Kidney (tissue), 14 donors: ENCODE results near the gene ELOVL2. TPM values are rescaled to one million over a fixed set of nuclear protein-coding genes. Genes with fewer than 3 reads are reported as not detected.
"Not testable (repeated sequence)": the region's sequence is repeated elsewhere in the genome, so short reads cannot be mapped to it uniquely, and the experiment has no call there.

Experiments
- DNase-seq, 5 donors: peaks; one replicate each; pipeline ENCODE4 v3.0.0-alpha.2; 2013 to 2020
- FAIRE-seq: peaks from 2 replicates; lab custom pipeline; 2012; peaks lifted over from hg19 to GRCh38; lab: Jason Lieb, UNC
- H3K27ac ChIP-seq, 2 donors: one replicate each; pipeline ENCODE4 v1.7.0; 2013; ENCODE audit warnings: low read depth in 2 of 2, low read length in 2 of 2, inconsistent platforms in 1 of 2
- H3K27me3 ChIP-seq: one replicate; pipeline ENCODE4 v1.7.1; 2013; ENCODE audit warnings: low read length, inconsistent platforms; ENCODE audit not compliant: control insufficient read depth, insufficient read depth
- H3K36me3 ChIP-seq, 3 donors: one replicate each; pipeline versions ENCODE4 v1.7.0 to v1.7.1; 2013; ENCODE audit warnings: low read length in 3 of 3, control low read depth in 1 of 3, inconsistent platforms in 1 of 3; ENCODE audit not compliant: insufficient read depth in 3 of 3, control insufficient read depth in 2 of 3
- H3K4me1 ChIP-seq, 3 donors: one replicate each; pipeline versions ENCODE4 v1.7.0 to v1.7.1; 2013; ENCODE audit warnings: low read length in 3 of 3, inconsistent platforms in 1 of 3, low read depth in 1 of 3; ENCODE audit not compliant: control insufficient read depth in 2 of 3, insufficient read depth in 2 of 3
- H3K4me3 ChIP-seq, 3 donors: one replicate each; pipeline versions ENCODE4 v1.7.0 to v1.8.1; 2013; ENCODE audit warnings: low read length in 3 of 3, control low read depth in 1 of 3, inconsistent platforms in 1 of 3
- H3K9ac ChIP-seq, 3 donors: one replicate each; pipeline versions ENCODE4 v1.7.0 to v1.7.1; 2013; ENCODE audit warnings: low read length in 3 of 3, control low read depth in 1 of 3, inconsistent platforms in 1 of 3
- H3K9me3 ChIP-seq, 3 donors: one replicate each; pipeline versions ENCODE4 v1.7.0 to v1.7.1; 2013; ENCODE audit warnings: low read length in 3 of 3, control low read depth in 1 of 3, inconsistent platforms in 1 of 3; ENCODE audit not compliant: control insufficient read depth in 2 of 3, insufficient read depth in 1 of 3
- intact Hi-C: fragments of 100-400 bp; cut with DNase I; formaldehyde crosslinking; loops from one replicate; pipeline ENCODE4 v1.11.1; 2022
- polyA plus RNA-seq: library from polyadenylated mRNA; stranded (reverse); fragments of 350-450 nt; fragmentation: Illumina TruSeq; extraction: RNeasy Lipid Tissue Mini Kit (QIAGEN cat#74804); gene quantifications from one replicate; pipeline ENCODE4 v1.2.3, GENCODE V29; 2014; ENCODE audit warnings: low read depth, low replicate concordance; ENCODE audit not compliant: insufficient read depth
- total RNA-seq: library from RNA; stranded (reverse); fragmentation: NEBNext Ultra II Directional; extraction: Animal tissue kit (Norgen Biotek cat#: 25700); gene quantifications from one replicate; pipeline ENCODE4 v1.2.1, GENCODE V29; 2021
- TF ChIP-seq, protein P1 (sequence below): IDR thresholded peaks from 3 replicates; pipeline ENCODE4 v1.5.1; 2012; ENCODE audit warnings: mild to moderate bottlenecking, moderate library complexity, borderline replicate concordance; ENCODE audit not compliant: insufficient read depth; ENCODE audit errors: extremely low read depth
- donor health status: control.
- donor health status: control.
- donor health status: control.
- donor health status: control.
- donor health status: control.
- donor health status: DM: yes; HTN: yes; CAD: no.
- donor health status: Normal renal cell carcinoma (clear cell type).

Gene ELOVL2
- total and polyA plus RNA-seq, 2 donors from 2014 or later: 0.79 TPM; not detected in 1

DNA sequence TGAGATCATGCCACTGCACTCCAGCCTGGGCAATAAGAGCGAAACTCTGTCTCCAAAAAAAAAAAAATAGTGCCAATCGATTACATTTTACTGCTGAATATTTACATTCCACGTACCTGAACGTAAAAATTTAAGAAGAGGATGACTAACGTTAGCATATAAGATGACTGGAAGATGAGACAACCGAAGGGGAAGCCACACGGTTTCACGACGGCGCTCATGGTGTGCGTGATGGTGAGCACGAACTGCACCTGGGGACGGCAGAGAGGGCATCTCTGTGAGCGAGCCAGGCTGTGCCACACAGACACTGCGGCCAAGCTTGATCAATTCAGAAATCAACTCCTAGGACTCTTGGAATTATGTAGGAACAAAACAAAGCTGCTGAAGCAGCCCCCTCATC is 54.5 kb downstream of the ELOVL2 start:
- H3K9me3 ChIP-seq: no peaks in the 10 kb centered on the region
- intact Hi-C loops: no loop called here
- no peaks in the 10 kb centered on the region for H3K4me1 ChIP-seq
- no peaks in the 10 kb centered on the region for H3K27me3 ChIP-seq
- no peaks in the 10 kb centered on the region for H3K36me3 ChIP-seq
- H3K9ac ChIP-seq: no peak overlapping the region
- TF ChIP-seq, protein P1, sequence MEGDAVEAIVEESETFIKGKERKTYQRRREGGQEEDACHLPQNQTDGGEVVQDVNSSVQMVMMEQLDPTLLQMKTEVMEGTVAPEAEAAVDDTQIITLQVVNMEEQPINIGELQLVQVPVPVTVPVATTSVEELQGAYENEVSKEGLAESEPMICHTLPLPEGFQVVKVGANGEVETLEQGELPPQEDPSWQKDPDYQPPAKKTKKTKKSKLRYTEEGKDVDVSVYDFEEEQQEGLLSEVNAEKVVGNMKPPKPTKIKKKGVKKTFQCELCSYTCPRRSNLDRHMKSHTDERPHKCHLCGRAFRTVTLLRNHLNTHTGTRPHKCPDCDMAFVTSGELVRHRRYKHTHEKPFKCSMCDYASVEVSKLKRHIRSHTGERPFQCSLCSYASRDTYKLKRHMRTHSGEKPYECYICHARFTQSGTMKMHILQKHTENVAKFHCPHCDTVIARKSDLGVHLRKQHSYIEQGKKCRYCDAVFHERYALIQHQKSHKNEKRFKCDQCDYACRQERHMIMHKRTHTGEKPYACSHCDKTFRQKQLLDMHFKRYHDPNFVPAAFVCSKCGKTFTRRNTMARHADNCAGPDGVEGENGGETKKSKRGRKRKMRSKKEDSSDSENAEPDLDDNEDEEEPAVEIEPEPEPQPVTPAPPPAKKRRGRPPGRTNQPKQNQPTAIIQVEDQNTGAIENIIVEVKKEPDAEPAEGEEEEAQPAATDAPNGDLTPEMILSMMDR: no peak
- no peak overlapping the region for H3K4me3 ChIP-seq
- FAIRE-seq (no peak), DNase-seq (no peak)
- H3K27ac ChIP-seq: no peak overlapping the region

DNA sequence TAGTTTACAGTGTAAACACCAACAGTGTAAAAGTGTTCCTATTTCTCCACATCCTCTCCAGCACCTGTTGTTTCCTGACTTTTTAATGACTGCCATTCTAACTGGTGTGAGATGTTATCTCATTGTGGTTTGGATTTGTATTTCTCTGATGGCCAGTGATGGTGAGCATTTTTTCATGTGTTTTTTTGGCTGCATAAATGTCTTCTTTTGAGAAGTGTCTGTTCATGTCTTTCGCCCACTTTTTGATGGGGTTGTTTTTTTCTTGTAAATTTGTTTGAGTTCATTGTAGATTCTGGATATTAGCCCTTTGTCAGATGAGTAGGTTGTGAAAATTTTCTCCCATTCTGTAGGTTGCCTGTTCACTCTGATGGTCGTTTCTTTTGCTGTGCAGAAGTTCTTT is 59.1 kb downstream of the ELOVL2 start:
- intact Hi-C loops, H3K9ac ChIP-seq, H3K9me3 ChIP-seq, DNase-seq, H3K4me1 ChIP-seq, H3K36me3 ChIP-seq, FAIRE-seq, H3K27ac ChIP-seq, H3K27me3 ChIP-seq, H3K4me3 ChIP-seq: not testable (repeated sequence)

DNA sequence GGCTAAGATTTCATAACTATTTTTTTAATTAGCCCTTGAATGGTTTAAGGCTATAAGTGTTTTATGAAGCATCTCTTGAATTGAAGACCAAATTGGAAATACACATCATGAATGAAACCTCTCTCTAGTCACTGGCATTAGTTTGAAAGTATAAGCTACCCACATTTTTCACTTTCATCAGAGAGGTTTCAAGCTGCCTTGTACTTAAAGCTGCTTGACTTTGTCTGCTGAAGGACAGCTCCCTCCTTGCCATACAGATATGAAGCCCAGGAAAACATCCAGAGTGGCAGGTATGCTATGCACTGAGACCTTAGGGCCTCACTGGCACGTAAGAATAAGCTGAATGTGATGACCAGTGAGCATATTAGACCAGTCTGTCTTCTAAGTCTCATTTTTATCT is 62.7 kb downstream of the ELOVL2 start:
- FAIRE-seq: no peak
- Histone ChIP-seq H3K9me3 (no peaks in the 10 kb centered on the region), H3K4me3 (no peak overlapping the region), H3K27me3 (no peaks in the 10 kb centered on the region), H3K9ac (no peak overlapping the region), H3K27ac (no peak overlapping the region), H3K36me3 (no peaks in the 10 kb centered on the region), H3K4me1 (no peaks in the 10 kb centered on the region)
- TF ChIP-seq, protein P1: no peak
- no peak for DNase-seq
- intact Hi-C loops: no loop called here

DNA sequence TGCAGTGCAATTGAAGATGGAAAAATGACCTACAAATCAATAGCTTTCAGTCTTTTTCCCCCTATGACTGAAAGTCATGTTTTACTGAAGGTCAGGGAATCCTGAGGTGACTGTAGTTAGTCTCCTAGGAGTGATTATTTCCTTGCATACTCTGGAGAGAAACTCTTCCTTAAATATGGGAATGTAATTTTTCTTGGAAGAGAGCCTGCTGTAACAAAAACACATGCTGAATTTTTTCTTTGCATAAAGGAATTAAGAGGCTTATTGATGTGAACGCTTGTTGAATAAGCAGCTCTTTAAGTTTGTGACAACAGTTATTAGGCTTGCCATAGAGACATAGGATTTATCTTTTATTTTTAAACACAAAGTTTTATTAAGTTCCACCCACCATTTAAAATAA is 64.5 kb downstream of the ELOVL2 start:
- Histone ChIP-seq H3K4me3 (no peak overlapping the region), H3K27ac (no peak overlapping the region), H3K27me3 (no peaks in the 10 kb centered on the region), H3K9ac (no peak overlapping the region), H3K36me3 (no peaks in the 10 kb centered on the region), H3K4me1 (no peaks in the 10 kb centered on the region), H3K9me3 (no peaks in the 10 kb centered on the region)
- intact Hi-C loops: no loop called here
- FAIRE-seq (no peak), DNase-seq (no peak)
- TF ChIP-seq, protein P1: no peak
